Retina (tissue), 1 donor: ENCODE measurements around the gene DHRS1.

Experiments
- DNase-seq: peaks from one replicate; pipeline ENCODE4 v3.0.0-alpha.2; 2016

The DHRS1 gene

GRCh38 chr14:24327303-24327702 is 27.7 kb upstream of the DHRS1 start:
- DNase-seq, result no peak

- DNase-seq, result no peak
Measured at GRCh38 chr14:24325963-24326362, 26.4 kb upstream of the DHRS1 start.

- DNase-seq, result no peak
Measured at GRCh38 chr14:24325041-24325530, 25.5 kb upstream of the DHRS1 start.

- DNase-seq, result no peak
Measured at GRCh38 chr14:24324024-24324423, 24.4 kb upstream of the DHRS1 start.

GRCh38 chr14:24323341-24323740 is 23.8 kb upstream of the DHRS1 start:
- no peak for DNase-seq

GRCh38 chr14:24322672-24323071 is 23.1 kb upstream of the DHRS1 start:
- no peak for DNase-seq

- no peak for DNase-seq
Measured at GRCh38 chr14:24321212-24321975, 21.8 kb upstream of the DHRS1 start.

- no peak for DNase-seq
Measured at GRCh38 chr14:24317141-24317928, 17.8 kb upstream of the DHRS1 start.

- no peak for DNase-seq
Measured at GRCh38 chr14:24316597-24316950, 17.0 kb upstream of the DHRS1 start.

- peak; percentile 67 for DNase-seq
Measured at GRCh38 chr14:24315807-24316596, 16.4 kb upstream of the DHRS1 start.

GRCh38 chr14:24315243-24315806 is 15.7 kb upstream of the DHRS1 start:
- DNase-seq, result no peak

GRCh38 chr14:24314377-24315193 is 15.0 kb upstream of the DHRS1 start:
- no peak for DNase-seq

- no peak for DNase-seq
Measured at GRCh38 chr14:24313913-24314312, 14.3 kb upstream of the DHRS1 start.

- DNase-seq, result no peak
Measured at GRCh38 chr14:24312736-24313507, 13.3 kb upstream of the DHRS1 start.

- DNase-seq, result no peak
Measured at GRCh38 chr14:24311837-24312615, 12.4 kb upstream of the DHRS1 start.

GRCh38 chr14:24310646-24311604 is 11.3 kb upstream of the DHRS1 start, which contains the start of gene LTB4R:
Gene LTB4R, plus strand, starts transcription at chr14:24311502. Its CDS starts 4,150 bp downstream, at chr14:24315652.
- peak; percentile 90 for DNase-seq

- DNase-seq, result no peak
Measured at GRCh38 chr14:24310265-24310645, 10.7 kb upstream of the DHRS1 start.

GRCh38 chr14:24309538-24310264 is 10.1 kb upstream of the DHRS1 start, which contains the start of gene LTB4R2:
Gene LTB4R2, plus strand, starts transcription at chr14:24310140. Its CDS starts 525 bp downstream, at chr14:24310665.
- no peak for DNase-seq
